Aorta (tissue), 5 donors: ENCODE data around the gene KIAA1958. TPM values are rescaled to one million over a fixed set of nuclear protein-coding genes. Genes with fewer than 3 reads are reported as not detected.
"Not testable (repeated sequence)": the region's sequence is repeated elsewhere in the genome, so short reads cannot be mapped to it uniquely, and the experiment has no call there.

ENCODE experiments used
- ATAC-seq: fragments of 200-7000 bp; cut with Tn5 transposase; one replicate; pipeline ENCODE4 v1.9.1; 2022; ENCODE audit warnings: moderate library complexity; ENCODE audit not compliant: low FRiP score
- DNase-seq, 2 donors: peaks; one replicate each; pipeline ENCODE4 v3.0.0-alpha.2; 2020
- H3K27ac ChIP-seq, 2 donors: one replicate each; pipeline ENCODE4 v1.5.1; 2013; ENCODE audit warnings: low read length in 2 of 2, mild to moderate bottlenecking in 2 of 2, moderate library complexity in 2 of 2, control low read depth in 1 of 2, inconsistent platforms in 1 of 2, low read depth in 1 of 2
- H3K27me3 ChIP-seq, 2 donors: one replicate each; pipeline ENCODE4 v1.6.1; 2013; ENCODE audit warnings: control low read depth in 1 of 2, low read length in 1 of 2, mild to moderate bottlenecking in 1 of 2, moderate library complexity in 1 of 2; ENCODE audit not compliant: insufficient read depth in 2 of 2, control insufficient read depth in 1 of 2
- H3K36me3 ChIP-seq, 2 donors: one replicate each; pipeline ENCODE4 v1.6.1; 2013; ENCODE audit warnings: control low read depth in 1 of 2, low read length in 1 of 2, mild to moderate bottlenecking in 1 of 2; ENCODE audit not compliant: insufficient read depth in 2 of 2, control insufficient read depth in 1 of 2
- H3K4me1 ChIP-seq, 2 donors: one replicate each; pipeline ENCODE4 v1.6.1; 2013; ENCODE audit warnings: low read length in 2 of 2, control low read depth in 1 of 2, mild to moderate bottlenecking in 1 of 2, moderate library complexity in 1 of 2; ENCODE audit not compliant: insufficient read depth in 2 of 2, control insufficient read depth in 1 of 2
- H3K4me3 ChIP-seq, 2 donors: one replicate each; pipeline ENCODE4 v1.5.1; 2013; ENCODE audit warnings: low read length in 2 of 2, control low read depth in 1 of 2, mild to moderate bottlenecking in 1 of 2
- H3K9me3 ChIP-seq: one replicate; pipeline ENCODE4 v1.6.1; 2013; ENCODE audit warnings: mild to moderate bottlenecking, low read length; ENCODE audit not compliant: control insufficient read depth
- WGBS, 2 donors: extraction: QIAGEN DNeasy Blood & Tissue Kit; methylation state at CpG; one replicate each; pipeline ENCODE4 v1.1.7; 2013; 5-methylcytosine and 5-hydroxymethylcytosine counted together
- intact Hi-C, 2 donors: fragments of 100-400 bp; cut with DNase I; formaldehyde crosslinking; loops; one replicate each; pipeline versions ENCODE4 v1.14.2 to v1.15.0; 2022
- polyA plus RNA-seq, 2 donors: library from polyadenylated mRNA; stranded (reverse); fragments of 200-250 nt; gene quantifications; one replicate each; pipeline ENCODE4 v1.2.3, GENCODE V29; 2013
- total RNA-seq, 2 donors: library from RNA; stranded (reverse); fragmentation: NEBNext Ultra II Directional; extraction: Animal tissue kit (Norgen Biotek cat#: 25700); gene quantifications; one replicate each; pipeline ENCODE4 v1.2.1, GENCODE V29; 2021
- donor health status: healthy with polysubstance abuse.
- donor health status: Bipolar disorder and iron deficiency.
- donor health status: DM: no; HTN: no; CAD: no.
- donor health status: DM: no; HTN: no; CAD: no.
- donor health status: DM: yes; HTN: yes; CAD: no.

Gene KIAA1958
- total and polyA plus RNA-seq, 4 donors, result 1.0 to 7.9 (median 3.9) TPM

DNA sequence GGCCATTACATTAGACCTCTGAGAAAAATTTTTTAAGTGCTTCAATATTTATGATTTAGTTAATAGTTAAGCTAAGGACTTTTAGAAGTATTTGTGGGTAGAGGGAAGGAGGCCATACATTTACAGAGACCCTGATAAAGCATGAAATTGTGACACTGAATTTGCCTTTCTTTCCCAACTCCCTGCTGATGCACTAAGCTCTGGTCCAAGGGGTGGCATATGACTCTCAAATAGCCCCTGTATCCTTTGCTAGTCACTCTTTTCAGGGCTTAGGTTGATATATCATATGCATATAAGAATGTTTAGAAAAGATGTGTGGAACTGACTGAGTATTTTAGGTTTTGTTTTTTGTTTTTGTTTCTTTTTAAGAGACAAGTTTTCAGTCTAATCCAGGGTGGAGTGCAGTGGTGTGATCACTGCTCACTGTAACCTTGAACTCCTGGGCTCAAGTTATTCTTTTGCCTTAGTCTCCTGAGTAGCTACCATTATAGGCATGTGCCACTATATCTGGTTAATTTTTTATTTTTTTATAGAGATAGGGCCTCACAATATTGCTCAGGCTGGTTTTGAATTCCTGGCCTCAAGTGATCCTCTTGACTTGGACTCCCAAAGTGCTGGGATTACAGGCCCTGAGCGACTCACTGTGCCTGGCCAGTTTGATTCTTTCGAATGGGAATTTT lies 20.5 kb downstream of the KIAA1958 start:
- no peak overlapping the region for H3K4me3 ChIP-seq
- no peak overlapping the region for H3K27ac ChIP-seq
- H3K36me3 ChIP-seq, result no peaks in the 10 kb centered on the region
- no peaks in the 10 kb centered on the region for H3K4me1 ChIP-seq
- intact Hi-C loops, result no loop called here
- no peaks in the 10 kb centered on the region for H3K27me3 ChIP-seq
- no peaks in the 10 kb centered on the region for H3K9me3 ChIP-seq
- DNase-seq (no peak), ATAC-seq (no peak)
- WGBS, 2 donors, result 95 to 96% methylated on average over 2 of the region's 2 CpGs

DNA sequence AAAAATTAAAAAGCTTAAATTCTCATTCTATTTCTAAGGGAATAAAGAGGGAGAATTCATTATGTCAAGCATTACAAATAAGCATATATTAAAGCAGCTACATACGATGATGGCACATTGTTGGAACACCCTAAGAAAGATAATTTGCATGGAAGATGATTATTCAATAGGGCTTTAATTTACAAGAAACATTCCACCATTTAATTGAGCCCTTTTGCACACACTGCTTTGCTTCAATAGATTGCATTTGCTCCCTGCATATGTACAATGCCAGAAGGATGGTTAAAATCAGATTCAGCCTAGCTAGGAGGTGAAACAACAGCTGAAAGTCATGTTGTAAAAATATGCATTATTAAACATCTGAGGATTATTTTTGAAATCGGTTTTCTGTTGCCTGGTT lies 21.8 kb downstream of the KIAA1958 start:
- DNase-seq (no peak), ATAC-seq (no peak)
- Histone ChIP-seq H3K4me1 (no peaks in the 10 kb centered on the region), H3K9me3 (no peaks in the 10 kb centered on the region), H3K27ac (no peak overlapping the region), H3K36me3 (no peaks in the 10 kb centered on the region), H3K4me3 (no peak overlapping the region), H3K27me3 (no peaks in the 10 kb centered on the region)
- intact Hi-C loops, result no loop called here
- WGBS, 2 donors, result 82 to 85% methylated on average over 2 of the region's 2 CpGs

DNA sequence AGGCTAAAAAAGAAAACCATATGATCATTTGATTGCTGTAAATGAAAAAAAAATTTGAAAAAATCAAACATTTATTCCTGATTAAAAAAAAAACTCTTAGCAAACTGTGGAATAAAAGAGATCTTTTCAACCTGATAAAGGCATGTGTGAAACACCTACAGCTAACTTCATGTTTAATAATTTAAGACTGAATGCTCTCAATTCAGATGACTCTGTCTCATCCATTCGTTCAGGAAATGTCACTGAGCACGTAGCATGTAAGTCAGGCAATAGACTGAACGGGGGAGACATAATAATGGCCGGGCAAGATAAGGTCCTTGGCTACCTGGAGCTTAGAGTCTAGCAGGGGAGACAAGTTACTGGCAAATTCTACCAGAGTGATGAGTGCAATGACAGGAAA lies 25.8 kb downstream of the KIAA1958 start:
- 85 to 87% methylated on average over 3 of the region's 4 CpGs for WGBS, 2 donors
- H3K4me1 ChIP-seq, H3K36me3 ChIP-seq, DNase-seq, ATAC-seq, H3K27ac ChIP-seq, H3K9me3 ChIP-seq, H3K27me3 ChIP-seq, intact Hi-C loops, H3K4me3 ChIP-seq: not testable (repeated sequence)

DNA sequence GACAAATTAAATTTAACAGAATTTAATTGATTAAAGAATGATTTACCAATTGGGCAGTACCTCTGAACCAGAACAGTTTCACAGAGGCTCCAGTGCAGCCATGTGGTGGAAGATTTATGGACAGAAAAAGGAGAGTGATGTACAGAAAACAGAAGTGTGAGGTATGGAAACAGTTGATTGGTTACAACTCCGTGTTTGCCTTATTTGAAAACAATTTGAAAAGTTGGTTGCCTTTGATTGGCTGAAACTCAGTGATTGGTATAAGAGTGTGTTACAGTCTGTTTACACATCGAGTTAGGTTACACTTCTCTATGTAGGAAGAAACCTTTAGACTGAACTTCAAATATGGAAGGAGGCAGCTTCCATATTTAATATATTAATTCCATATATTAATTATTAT lies 30.1 kb downstream of the KIAA1958 start:
- no peaks in the 10 kb centered on the region for H3K36me3 ChIP-seq
- DNase-seq, result no peak
- no peaks in the 10 kb centered on the region for H3K9me3 ChIP-seq
- 92 to 93% methylated on average over 2 of the region's 2 CpGs for WGBS, 2 donors
- H3K4me1 ChIP-seq, result no peaks in the 10 kb centered on the region
- ATAC-seq, result no peak
- no peaks in the 10 kb centered on the region for H3K27me3 ChIP-seq
- no peak overlapping the region for H3K27ac ChIP-seq
- intact Hi-C loops, result no loop called here
- H3K4me3 ChIP-seq, result no peak overlapping the region

DNA sequence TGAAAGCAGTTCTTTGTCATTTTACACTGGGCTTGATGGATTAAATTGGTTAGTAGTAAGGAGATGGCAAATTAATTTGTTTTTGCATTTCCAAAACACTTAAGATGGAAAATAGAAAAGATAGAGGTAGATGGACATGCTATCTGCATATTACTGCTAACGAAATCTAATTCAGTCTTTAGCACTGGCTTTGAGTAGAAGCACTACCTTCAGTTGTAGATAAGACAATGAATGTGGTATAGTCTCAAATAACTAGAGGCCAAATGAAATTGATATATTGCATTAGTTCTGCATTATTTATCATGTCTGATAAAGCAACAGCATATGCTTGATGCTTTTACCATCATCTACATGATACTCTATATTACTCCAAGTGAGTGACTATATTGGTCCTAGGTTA lies 33.4 kb downstream of the KIAA1958 start:
- no peak for DNase-seq
- 100% methylated on average over 1 of the region's 1 CpG for WGBS, 2 donors
- H3K9me3 ChIP-seq, result no peaks in the 10 kb centered on the region
- H3K27ac ChIP-seq, result no peak overlapping the region
- no peaks in the 10 kb centered on the region for H3K27me3 ChIP-seq
- no peak for ATAC-seq
- H3K4me1 ChIP-seq, result no peaks in the 10 kb centered on the region
- H3K36me3 ChIP-seq, result no peaks in the 10 kb centered on the region
- no peak overlapping the region for H3K4me3 ChIP-seq
- intact Hi-C loops, result no loop called here

DNA sequence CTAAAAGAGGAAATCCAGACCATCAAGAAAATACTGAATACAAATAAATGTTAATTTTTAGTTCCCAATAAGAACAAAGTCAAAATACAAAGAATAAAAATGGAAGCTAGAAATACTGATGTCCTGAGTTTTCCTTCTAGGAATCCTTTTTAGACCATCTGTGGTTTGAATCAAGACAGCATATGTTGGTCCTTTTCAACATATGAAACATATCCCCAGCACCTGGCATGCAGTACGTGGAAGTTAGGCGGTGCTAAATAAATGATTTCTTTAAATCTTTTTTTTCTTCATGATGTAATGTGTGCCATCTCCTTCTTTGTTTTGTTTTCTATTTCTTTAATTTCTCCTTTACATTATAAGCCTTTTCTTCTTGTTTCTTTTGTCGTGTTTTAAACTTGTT lies 34.0 kb downstream of the KIAA1958 start:
- ATAC-seq, result no peak
- WGBS, 2 donors, result 64 to 88% methylated on average over 3 of the region's 3 CpGs
- intact Hi-C loops, result no loop called here

DNA sequence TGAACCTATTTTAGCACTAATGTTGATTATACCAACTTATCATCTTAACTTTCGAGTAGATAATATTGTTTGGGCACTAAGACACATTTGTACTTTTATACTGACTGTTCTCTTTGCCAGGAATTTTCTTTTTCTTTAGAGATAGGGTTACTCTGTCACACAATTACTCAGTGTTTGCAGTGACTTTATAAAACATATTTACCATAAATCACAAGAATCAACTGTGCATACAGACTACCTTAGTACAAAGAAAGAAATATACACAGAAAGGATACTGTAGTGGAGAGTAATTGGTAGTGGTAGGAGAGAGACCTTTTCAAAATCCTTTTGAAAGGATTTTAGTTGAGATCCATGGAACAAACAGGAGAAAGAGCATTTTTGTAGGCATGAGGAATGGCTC lies 40.3 kb downstream of the KIAA1958 start:
- Histone ChIP-seq H3K27ac (no peak overlapping the region), H3K9me3 (no peaks in the 10 kb centered on the region), H3K4me1 (peaks cover 0 to 3% of the 10 kb centered on the region in 2 donors), H3K36me3 (no peaks in the 10 kb centered on the region), H3K27me3 (no peaks in the 10 kb centered on the region), H3K4me3 (no peak overlapping the region)
- DNase-seq (no peak), ATAC-seq (no peak)
- WGBS, 2 donors, result 16 to 32% methylated on average over 1 of the region's 1 CpG
- intact Hi-C loops, result no loop called here

More for the DNA sequence above, 34.0 kb downstream of the KIAA1958 start:
- Histone ChIP-seq H3K27me3 (no peaks in the 10 kb centered on the region), H3K36me3 (no peaks in the 10 kb centered on the region), H3K9me3 (no peaks in the 10 kb centered on the region), H3K27ac (no peak overlapping the region), H3K4me1 (no peaks in the 10 kb centered on the region), H3K4me3 (no peak overlapping the region)
- DNase-seq, result no peak

DNA sequence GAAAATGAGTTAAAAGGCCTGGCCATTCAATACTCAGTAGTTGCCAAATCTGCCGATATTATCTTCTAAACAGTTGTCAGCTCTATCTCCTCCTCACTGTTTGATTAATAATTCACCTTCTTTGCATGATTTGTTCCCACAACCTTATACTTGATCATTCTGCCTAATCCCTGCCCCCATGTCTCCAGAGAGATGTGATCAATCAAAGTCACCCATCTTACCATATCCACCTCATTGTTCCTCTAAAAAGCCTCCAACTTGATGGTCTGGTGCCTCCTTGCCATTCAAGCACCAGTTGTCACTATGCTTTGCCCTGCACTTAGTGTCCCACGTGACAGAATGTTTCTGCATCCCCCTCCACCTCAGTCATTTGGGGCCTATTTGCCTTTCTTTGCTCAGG lies 41.3 kb downstream of the KIAA1958 start:
- no peaks in the 10 kb centered on the region for H3K36me3 ChIP-seq
- no peak overlapping the region for H3K27ac ChIP-seq
- intact Hi-C loops, result no loop called here
- ATAC-seq (no peak), DNase-seq (no peak)
- WGBS, 2 donors, result 87% methylated on average over 2 of the region's 2 CpGs
- H3K9me3 ChIP-seq, result no peaks in the 10 kb centered on the region
- no peaks in the 10 kb centered on the region for H3K27me3 ChIP-seq
- H3K4me1 ChIP-seq, result peaks cover 0 to 4% of the 10 kb centered on the region in 2 donors
- no peak overlapping the region for H3K4me3 ChIP-seq

DNA sequence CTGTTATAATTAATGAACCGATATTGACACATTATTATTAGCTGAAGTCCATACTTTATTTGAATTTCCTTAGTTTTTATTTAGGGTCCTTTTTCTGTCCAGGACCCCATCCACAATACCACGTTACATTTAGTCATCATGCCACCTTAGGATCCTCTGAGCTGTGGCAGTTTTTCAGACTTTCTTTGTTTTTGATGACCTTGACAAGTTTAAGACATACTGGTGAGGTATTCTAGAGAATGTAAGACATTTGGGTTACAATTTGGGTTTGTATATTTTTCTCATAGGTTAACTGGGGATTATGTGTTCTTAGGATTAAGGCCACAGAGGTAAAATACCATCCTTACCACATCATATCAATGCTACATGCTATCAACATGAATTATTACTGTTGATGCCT lies 42.7 kb downstream of the KIAA1958 start:
- H3K27me3 ChIP-seq, result no peaks in the 10 kb centered on the region
- no peak overlapping the region for H3K4me3 ChIP-seq
- peaks cover 0 to 4% of the 10 kb centered on the region in 2 donors for H3K4me1 ChIP-seq
- no peaks in the 10 kb centered on the region for H3K36me3 ChIP-seq
- DNase-seq (no peak), ATAC-seq (no peak)
- intact Hi-C loops, result no loop called here
- H3K9me3 ChIP-seq, result no peaks in the 10 kb centered on the region
- WGBS, 2 donors, result 95 to 96% methylated on average over 2 of the region's 2 CpGs
- H3K27ac ChIP-seq, result no peak overlapping the region
